B cell (primary cell): ENCODE data around the gene TSPYL6.

Experiments
- EZH2 ChIP-seq: IDR thresholded peaks from 2 replicates; pipeline ENCODE4 v1.6.1; 2012; ENCODE audit warnings: borderline replicate concordance, low read depth, mild to moderate bottlenecking, moderate library complexity, low read length; ENCODE audit not compliant: insufficient read depth, poor library complexity, severe bottlenecking
- TF ChIP-seq, protein P1 (sequence below): fragments of 200-600 bp; IDR thresholded peaks from one replicate; pipeline ENCODE4 v1.8.0; 2022; ENCODE audit warnings: antibody characterized with exemption, mild to moderate bottlenecking

DNA sequence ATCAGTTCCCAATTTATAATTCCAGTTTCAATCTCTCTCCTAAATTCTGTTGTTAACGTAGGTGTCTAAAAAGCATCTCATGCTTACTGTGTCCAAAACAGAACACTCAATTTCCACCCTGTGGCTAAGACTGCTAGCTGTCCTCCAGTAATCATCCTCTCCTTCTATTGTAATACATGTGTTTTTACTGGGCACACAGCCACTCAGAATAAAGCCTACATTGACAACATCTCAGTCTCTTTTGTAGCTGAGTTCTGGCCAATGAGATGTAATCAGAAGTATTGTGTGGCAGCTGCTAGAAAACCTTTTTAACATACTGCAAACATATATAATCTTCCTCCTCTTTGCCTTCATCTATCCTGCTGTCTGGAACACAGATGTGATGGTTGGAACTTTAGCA, 29.4 kb upstream of the TSPYL6 start:
- TF ChIP-seq, protein P1, sequence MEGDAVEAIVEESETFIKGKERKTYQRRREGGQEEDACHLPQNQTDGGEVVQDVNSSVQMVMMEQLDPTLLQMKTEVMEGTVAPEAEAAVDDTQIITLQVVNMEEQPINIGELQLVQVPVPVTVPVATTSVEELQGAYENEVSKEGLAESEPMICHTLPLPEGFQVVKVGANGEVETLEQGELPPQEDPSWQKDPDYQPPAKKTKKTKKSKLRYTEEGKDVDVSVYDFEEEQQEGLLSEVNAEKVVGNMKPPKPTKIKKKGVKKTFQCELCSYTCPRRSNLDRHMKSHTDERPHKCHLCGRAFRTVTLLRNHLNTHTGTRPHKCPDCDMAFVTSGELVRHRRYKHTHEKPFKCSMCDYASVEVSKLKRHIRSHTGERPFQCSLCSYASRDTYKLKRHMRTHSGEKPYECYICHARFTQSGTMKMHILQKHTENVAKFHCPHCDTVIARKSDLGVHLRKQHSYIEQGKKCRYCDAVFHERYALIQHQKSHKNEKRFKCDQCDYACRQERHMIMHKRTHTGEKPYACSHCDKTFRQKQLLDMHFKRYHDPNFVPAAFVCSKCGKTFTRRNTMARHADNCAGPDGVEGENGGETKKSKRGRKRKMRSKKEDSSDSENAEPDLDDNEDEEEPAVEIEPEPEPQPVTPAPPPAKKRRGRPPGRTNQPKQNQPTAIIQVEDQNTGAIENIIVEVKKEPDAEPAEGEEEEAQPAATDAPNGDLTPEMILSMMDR, result no peak
- TF ChIP-seq EZH2, result no peak
